ENCODE results near the gene MRPL54.

DNA sequence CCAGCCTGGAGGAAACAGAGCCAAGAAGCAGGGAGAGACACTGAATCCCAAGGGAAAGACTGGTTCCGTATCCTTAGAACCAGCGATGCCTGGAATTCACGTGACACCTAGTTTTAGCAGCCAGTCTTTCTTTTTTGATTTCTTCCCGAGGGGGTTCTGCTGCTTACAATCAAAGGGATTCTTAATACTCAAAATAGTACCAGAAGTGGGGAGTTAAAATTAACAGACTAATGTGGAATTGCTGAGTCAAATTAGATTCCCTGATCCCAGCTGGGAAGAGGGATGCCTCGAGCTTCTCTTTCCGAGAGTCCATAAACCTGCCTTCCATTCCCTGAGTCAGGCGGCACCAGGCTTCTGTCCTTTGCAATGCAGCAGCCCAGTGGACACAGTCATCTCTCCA is 28.5 kb downstream of the MRPL54 start:
- TF ChIP-seq, protein P1, sequence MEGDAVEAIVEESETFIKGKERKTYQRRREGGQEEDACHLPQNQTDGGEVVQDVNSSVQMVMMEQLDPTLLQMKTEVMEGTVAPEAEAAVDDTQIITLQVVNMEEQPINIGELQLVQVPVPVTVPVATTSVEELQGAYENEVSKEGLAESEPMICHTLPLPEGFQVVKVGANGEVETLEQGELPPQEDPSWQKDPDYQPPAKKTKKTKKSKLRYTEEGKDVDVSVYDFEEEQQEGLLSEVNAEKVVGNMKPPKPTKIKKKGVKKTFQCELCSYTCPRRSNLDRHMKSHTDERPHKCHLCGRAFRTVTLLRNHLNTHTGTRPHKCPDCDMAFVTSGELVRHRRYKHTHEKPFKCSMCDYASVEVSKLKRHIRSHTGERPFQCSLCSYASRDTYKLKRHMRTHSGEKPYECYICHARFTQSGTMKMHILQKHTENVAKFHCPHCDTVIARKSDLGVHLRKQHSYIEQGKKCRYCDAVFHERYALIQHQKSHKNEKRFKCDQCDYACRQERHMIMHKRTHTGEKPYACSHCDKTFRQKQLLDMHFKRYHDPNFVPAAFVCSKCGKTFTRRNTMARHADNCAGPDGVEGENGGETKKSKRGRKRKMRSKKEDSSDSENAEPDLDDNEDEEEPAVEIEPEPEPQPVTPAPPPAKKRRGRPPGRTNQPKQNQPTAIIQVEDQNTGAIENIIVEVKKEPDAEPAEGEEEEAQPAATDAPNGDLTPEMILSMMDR (IDR thresholded peaks at IDR 0.05; ENCODE audit: low read depth, low read length): no peak
- no peak for TF ChIP-seq EZH2phosphoT487 (IDR thresholded peaks at IDR 0.05; ENCODE audit: low read depth)
